HepG2 (cell line): ENCODE results near the gene DCAKD. TPM values are rescaled to one million over a fixed set of nuclear protein-coding genes. Genes with fewer than 3 reads are reported as not detected.

Experiments
- BRD4 ChIP-seq: sonication (generic); formaldehyde crosslinking; IDR thresholded peaks from 2 replicates; pipeline ENCODE4 v1.4.0; 2020; ENCODE audit warnings: missing genetic modification reagents
- CREB1 ChIP-seq, 2 experiments: fragments of 450-650 bp in 1 of 2; IDR thresholded peaks; 2 replicates each; pipeline ENCODE4 v1.6.1; 2016 to 2017; ENCODE audit warnings: control low read depth in 1 of 2, mild to moderate bottlenecking in 1 of 2, missing compliant biosample characterization in 1 of 2, missing genetic modification characterization in 1 of 2
- DMTF1 ChIP-seq: sonication (generic); formaldehyde crosslinking; IDR thresholded peaks from 2 replicates; pipeline ENCODE4 v1.4.0; 2020; ENCODE audit warnings: mild to moderate bottlenecking, missing genetic modification reagents
- GZF1 ChIP-seq: sonication (generic); formaldehyde crosslinking; IDR thresholded peaks from 2 replicates; pipeline ENCODE4 v1.5.1; 2020; ENCODE audit warnings: mild to moderate bottlenecking, missing genetic modification reagents
- JUND ChIP-seq: sonication (generic); formaldehyde crosslinking; IDR thresholded peaks from 2 replicates; pipeline ENCODE4 v1.8.0; 2022; ENCODE audit warnings: mild to moderate bottlenecking, missing genetic modification reagents
- KDM2A ChIP-seq: sonication (generic); formaldehyde crosslinking; IDR thresholded peaks from 2 replicates; pipeline ENCODE4 v1.4.0; 2020; ENCODE audit warnings: low read depth, missing genetic modification reagents, borderline replicate concordance
- NFE2L1 ChIP-seq: sonication (generic); formaldehyde crosslinking; IDR thresholded peaks from 2 replicates; pipeline ENCODE4 v1.4.0; 2020; ENCODE audit warnings: missing genetic modification reagents, mild to moderate bottlenecking, borderline replicate concordance
- PLRG1 ChIP-seq: fragments of 450-650 bp; conservative IDR thresholded peaks from 2 replicates; pipeline ENCODE4 v1.6.1; 2016
- TAF1 ChIP-seq: sonication (generic); formaldehyde crosslinking; IDR thresholded peaks from 2 replicates; pipeline ENCODE4 v1.4.0; 2020; ENCODE audit warnings: missing genetic modification reagents
- TSC22D2 ChIP-seq: sonication (generic); formaldehyde crosslinking; IDR thresholded peaks from 2 replicates; pipeline ENCODE4 v1.5.1; 2020; ENCODE audit warnings: missing genetic modification reagents, mild to moderate bottlenecking, borderline replicate concordance
- ZNF619 ChIP-seq: sonication (generic); formaldehyde crosslinking; IDR thresholded peaks from 2 replicates; pipeline ENCODE4 v1.4.0; 2020; ENCODE audit warnings: mild to moderate bottlenecking, missing genetic modification reagents
- ZSCAN25 ChIP-seq: sonication (generic); formaldehyde crosslinking; IDR thresholded peaks from 2 replicates; pipeline ENCODE4 v1.8.0; 2022; ENCODE audit warnings: mild to moderate bottlenecking, missing genetic modification reagents
- ZUFSP ChIP-seq: sonication (generic); formaldehyde crosslinking; IDR thresholded peaks from 2 replicates; pipeline ENCODE4 v1.9.0; 2021; ENCODE audit warnings: missing genetic modification reagents, mild to moderate bottlenecking, borderline replicate concordance
- polyA plus RNA-seq, 8 experiments: library from polyadenylated mRNA; depleted of rRNA in 3 of 8; stranded (reverse) in 7 of 8; unstranded in 1 of 8; fragments of >200 nt; fragmentation: Illumina TruSeq in 4 of 8; extraction: Trizol in 4 of 8; gene quantifications; 2 replicates each; pipeline versions ENCODE4 v1.2.1 to v1.2.3, GENCODE V29; 2011 to 2016; ENCODE audit warnings: low read depth in 4 of 8, missing spikeins in 1 of 8, mixed read lengths in 1 of 8; ENCODE audit not compliant: insufficient read depth in 1 of 8
- total RNA-seq, 5 experiments: library from RNA; depleted of rRNA; stranded (reverse); fragments of >200 nt; fragmentation: Illumina TruSeq; extraction: Trizol; gene quantifications; 2 replicates each; pipeline ENCODE4 v1.2.3, GENCODE V29; 2016; ENCODE audit warnings: low read depth in 1 of 5
- TF ChIP-seq, protein P1 (sequence below): sonication (generic); formaldehyde crosslinking; IDR thresholded peaks from 2 replicates; pipeline ENCODE4 v1.4.0; 2020; ENCODE audit warnings: missing genetic modification reagents
- TF ChIP-seq, protein P2 (sequence below): IDR thresholded peaks from 2 replicates; pipeline ENCODE4 v1.6.1; 2012; ENCODE audit warnings: low read depth, low read length, improper control_type of control experiment
- TF ChIP-seq, protein P3 (sequence below), 2 experiments: sonication (generic) in 1 of 2; formaldehyde crosslinking in 1 of 2; IDR thresholded peaks; 2 replicates each; pipeline versions ENCODE4 v1.4.0 to v1.6.1; 2018 to 2020; ENCODE audit warnings: missing genetic modification reagents in 2 of 2, borderline replicate concordance in 1 of 2, low read depth in 1 of 2, mild to moderate bottlenecking in 1 of 2, missing biosample characterization in 1 of 2
- TF ChIP-seq, protein P4 (sequence below): sonication (generic); formaldehyde crosslinking; IDR thresholded peaks from 2 replicates; pipeline ENCODE4 v1.4.0; 2020; ENCODE audit warnings: missing genetic modification reagents

The DCAKD gene
- total and polyA plus RNA-seq, 2 of the 13 experiments (the other 11 are each of a cell fraction or from before 2014, with no cell fraction given), result 25.9 to 29.2 TPM

DNA sequence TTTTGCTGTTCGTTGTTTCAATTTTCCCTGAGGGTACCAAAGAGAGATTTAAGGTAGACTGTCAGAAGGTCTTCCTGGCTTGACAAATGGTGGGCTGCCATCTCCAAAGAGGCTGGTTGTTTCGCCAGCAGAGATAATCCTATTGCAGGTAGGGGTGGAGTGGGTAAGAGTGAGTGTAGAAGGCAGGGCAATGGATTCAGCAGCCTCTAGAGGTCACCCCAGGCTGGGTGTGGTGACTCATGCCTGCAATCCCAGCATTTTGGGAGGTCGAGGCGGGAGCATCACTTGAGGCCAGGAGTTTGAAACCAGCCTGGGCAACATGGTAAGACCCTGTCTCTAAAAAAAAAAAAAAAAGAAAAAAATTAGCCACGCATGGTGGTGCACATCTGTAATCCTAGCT, 34.6 kb downstream of the DCAKD start (continued):
- TF ChIP-seq, protein P1, sequence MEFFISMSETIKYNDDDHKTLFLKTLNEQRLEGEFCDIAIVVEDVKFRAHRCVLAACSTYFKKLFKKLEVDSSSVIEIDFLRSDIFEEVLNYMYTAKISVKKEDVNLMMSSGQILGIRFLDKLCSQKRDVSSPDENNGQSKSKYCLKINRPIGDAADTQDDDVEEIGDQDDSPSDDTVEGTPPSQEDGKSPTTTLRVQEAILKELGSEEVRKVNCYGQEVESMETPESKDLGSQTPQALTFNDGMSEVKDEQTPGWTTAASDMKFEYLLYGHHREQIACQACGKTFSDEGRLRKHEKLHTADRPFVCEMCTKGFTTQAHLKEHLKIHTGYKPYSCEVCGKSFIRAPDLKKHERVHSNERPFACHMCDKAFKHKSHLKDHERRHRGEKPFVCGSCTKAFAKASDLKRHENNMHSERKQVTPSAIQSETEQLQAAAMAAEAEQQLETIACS, result no peak
- TF ChIP-seq KDM2A (CRISPR knock-in tag) (0 out of 2 replicates have a peak, but pooled peaks have one; percentile 25), NFE2L1 (CRISPR knock-in tag) (no peak), TAF1 (CRISPR knock-in tag) (no peak), JUND (CRISPR knock-in tag) (peak; percentile 83), TSC22D2 (CRISPR knock-in tag) (no peak), GZF1 (no peak), ZSCAN25 (peak; percentile 91), ZNF619 (CRISPR knock-in tag) (no peak), CREB1 (IDR thresholded peaks at IDR 0.05) (no peak), CREB1 (CRISPR knock-in tag; IDR thresholded peaks at IDR 0.05) (no peak), ZUFSP (CRISPR knock-in tag) (no peak), BRD4 (no peak), PLRG1 (no peak), DMTF1 (no peak)
- TF ChIP-seq, protein P2, sequence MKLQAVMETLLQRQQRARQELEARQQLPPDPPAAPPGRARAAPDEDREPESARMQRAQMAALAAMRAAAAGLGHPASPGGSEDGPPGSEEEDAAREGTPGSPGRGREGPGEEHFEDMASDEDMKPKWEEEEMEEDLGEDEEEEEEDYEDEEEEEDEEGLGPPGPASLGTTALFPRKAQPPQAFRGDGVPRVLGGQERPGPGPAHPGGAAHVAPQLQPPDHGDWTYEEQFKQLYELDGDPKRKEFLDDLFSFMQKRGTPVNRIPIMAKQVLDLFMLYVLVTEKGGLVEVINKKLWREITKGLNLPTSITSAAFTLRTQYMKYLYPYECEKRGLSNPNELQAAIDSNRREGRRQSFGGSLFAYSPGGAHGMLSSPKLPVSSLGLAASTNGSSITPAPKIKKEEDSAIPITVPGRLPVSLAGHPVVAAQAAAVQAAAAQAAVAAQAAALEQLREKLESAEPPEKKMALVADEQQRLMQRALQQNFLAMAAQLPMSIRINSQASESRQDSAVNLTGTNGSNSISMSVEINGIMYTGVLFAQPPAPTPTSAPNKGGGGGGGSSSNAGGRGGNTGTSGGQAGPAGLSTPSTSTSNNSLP, result no peak
- TF ChIP-seq, protein P3, sequence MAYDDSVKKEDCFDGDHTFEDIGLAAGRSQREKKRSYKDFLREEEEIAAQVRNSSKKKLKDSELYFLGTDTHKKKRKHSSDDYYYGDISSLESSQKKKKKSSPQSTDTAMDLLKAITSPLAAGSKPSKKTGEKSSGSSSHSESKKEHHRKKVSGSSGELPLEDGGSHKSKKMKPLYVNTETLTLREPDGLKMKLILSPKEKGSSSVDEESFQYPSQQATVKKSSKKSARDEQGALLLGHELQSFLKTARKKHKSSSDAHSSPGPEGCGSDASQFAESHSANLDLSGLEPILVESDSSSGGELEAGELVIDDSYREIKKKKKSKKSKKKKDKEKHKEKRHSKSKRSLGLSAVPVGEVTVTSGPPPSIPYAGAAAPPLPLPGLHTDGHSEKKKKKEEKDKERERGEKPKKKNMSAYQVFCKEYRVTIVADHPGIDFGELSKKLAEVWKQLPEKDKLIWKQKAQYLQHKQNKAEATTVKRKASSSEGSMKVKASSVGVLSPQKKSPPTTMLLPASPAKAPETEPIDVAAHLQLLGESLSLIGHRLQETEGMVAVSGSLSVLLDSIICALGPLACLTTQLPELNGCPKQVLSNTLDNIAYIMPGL (CRISPR knock-in tag; IDR thresholded peaks at IDR 0.05; ENCODE audit: borderline replicate concordance in 1 of 2, low read depth in 1 of 2), result 0 out of 4 replicates have a peak, but pooled peaks of 1 of the 2 experiments have one; percentile 51
- TF ChIP-seq, protein P4, sequence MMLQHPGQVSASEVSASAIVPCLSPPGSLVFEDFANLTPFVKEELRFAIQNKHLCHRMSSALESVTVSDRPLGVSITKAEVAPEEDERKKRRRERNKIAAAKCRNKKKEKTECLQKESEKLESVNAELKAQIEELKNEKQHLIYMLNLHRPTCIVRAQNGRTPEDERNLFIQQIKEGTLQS, result peak; percentile 83; the same call in 1 of the 2 replicates
